GM23338 (cell line): ENCODE data around the gene CYP2W1.

ENCODE experiments used
- EZH2 ChIP-seq: fragments of 200-600 bp; sonication (generic); IDR thresholded peaks from one replicate; pipeline ENCODE4 v1.8.0; 2017; ENCODE audit warnings: antibody characterized with exemption, mild to moderate bottlenecking, low read depth; ENCODE audit not compliant: unreplicated experiment
- EZH2phosphoT487 ChIP-seq: fragments of 200-600 bp; sonication (generic); IDR thresholded peaks from one replicate; pipeline ENCODE4 v1.8.1; 2018; ENCODE audit warnings: antibody characterized with exemption; ENCODE audit not compliant: unreplicated experiment
- JUNB ChIP-seq: IDR thresholded peaks from one replicate; pipeline ENCODE4 v1.6.1; 2016; ENCODE audit warnings: antibody characterized with exemption; ENCODE audit not compliant: unreplicated experiment
- POLR2AphosphoS5 ChIP-seq: IDR thresholded peaks from 2 replicates; pipeline ENCODE4 v1.6.1; 2016; ENCODE audit warnings: antibody characterized with exemption, low read depth
- REST ChIP-seq: IDR thresholded peaks from one replicate; pipeline ENCODE4 v1.6.1; 2018; ENCODE audit warnings: antibody characterized with exemption; ENCODE audit not compliant: unreplicated experiment
- TF ChIP-seq, protein P1 (sequence below), 2 experiments: fragments of 200-600 bp in 1 of 2; sonication (generic) in 1 of 2; conservative IDR thresholded peaks; 2 replicates each; pipeline versions ENCODE4 v1.5.1 to v1.6.1; 2016 to 2017; ENCODE audit warnings: antibody characterized with exemption in 2 of 2, low read depth in 2 of 2, mild to moderate bottlenecking in 2 of 2, moderate library complexity in 1 of 2

GRCh38 chr7:974172-974571 lies 8.8 kb upstream of the CYP2W1 start:
- TF ChIP-seq, protein P1, sequence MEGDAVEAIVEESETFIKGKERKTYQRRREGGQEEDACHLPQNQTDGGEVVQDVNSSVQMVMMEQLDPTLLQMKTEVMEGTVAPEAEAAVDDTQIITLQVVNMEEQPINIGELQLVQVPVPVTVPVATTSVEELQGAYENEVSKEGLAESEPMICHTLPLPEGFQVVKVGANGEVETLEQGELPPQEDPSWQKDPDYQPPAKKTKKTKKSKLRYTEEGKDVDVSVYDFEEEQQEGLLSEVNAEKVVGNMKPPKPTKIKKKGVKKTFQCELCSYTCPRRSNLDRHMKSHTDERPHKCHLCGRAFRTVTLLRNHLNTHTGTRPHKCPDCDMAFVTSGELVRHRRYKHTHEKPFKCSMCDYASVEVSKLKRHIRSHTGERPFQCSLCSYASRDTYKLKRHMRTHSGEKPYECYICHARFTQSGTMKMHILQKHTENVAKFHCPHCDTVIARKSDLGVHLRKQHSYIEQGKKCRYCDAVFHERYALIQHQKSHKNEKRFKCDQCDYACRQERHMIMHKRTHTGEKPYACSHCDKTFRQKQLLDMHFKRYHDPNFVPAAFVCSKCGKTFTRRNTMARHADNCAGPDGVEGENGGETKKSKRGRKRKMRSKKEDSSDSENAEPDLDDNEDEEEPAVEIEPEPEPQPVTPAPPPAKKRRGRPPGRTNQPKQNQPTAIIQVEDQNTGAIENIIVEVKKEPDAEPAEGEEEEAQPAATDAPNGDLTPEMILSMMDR (conservative IDR thresholded peaks at IDR 0.05; ENCODE audit: low read depth in 2 of 2), result no peak
- TF ChIP-seq EZH2 (no peak), EZH2phosphoT487 (no peak), POLR2AphosphoS5 (no peak), JUNB (no peak), REST (no peak)
